HG03095 (cell line): Measurements from ENCODE around the gene CPNE5.
"Not testable (repeated sequence)": the region's sequence is repeated elsewhere in the genome, so short reads cannot be mapped to it uniquely, and the experiment has no call there.

Experiments used
- ATAC-seq: cut with Tn5 transposase; IDR thresholded peaks from one replicate; pipeline ENCODE4 v1.9.1; 2021; ENCODE audit warnings: moderate library complexity; ENCODE audit not compliant: unreplicated experiment

The CPNE5 gene

DNA sequence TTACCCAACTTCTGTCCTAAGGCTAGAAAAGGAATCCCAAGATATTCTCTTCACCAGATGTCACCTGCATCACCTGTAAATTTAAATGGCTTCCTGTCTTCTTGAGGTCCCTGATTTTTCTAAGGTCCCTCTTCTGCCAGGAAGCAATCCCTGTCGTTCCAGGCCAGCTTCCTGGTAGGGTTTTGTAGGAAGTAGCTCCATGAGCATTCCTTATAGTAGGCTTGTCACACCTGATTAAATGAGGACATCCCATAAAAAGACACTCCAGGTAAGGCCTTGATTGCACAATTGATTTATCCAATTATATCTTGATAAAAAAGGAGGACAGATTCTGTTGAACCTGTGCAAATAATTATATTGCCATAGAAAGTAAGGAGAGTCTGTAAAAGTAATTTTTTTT, 132.9 kb downstream of the CPNE5 start:
- ATAC-seq: no peak

GRCh38 chr6:36704961-36705577, 134.2 kb downstream of the CPNE5 start:
- ATAC-seq: not testable (repeated sequence)

DNA sequence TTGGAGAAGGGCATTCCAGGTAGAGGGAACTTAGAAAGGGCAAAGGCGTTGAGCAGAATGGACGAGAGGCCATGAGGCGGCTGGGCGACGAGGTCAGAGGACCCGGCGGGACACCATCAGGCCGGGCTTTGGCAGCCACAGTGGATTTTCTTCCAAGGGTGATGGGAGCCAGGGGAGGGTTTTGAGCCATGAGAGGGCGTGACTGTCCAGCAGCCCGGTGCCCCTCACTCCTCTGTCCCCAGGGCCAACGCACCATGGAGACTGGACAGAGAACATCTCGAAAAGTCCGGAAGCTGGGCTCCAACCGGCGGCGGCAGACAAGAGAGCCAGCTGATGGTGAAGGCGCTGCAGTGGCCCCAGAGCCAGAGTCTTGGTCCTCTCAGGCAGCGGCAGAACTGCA, 135.3 kb downstream of the CPNE5 start:
- ATAC-seq: no peak

- no peak for ATAC-seq
These were observed 136.1 kb downstream of the CPNE5 start for GRCh38 chr6:36703081-36703606.

DNA sequence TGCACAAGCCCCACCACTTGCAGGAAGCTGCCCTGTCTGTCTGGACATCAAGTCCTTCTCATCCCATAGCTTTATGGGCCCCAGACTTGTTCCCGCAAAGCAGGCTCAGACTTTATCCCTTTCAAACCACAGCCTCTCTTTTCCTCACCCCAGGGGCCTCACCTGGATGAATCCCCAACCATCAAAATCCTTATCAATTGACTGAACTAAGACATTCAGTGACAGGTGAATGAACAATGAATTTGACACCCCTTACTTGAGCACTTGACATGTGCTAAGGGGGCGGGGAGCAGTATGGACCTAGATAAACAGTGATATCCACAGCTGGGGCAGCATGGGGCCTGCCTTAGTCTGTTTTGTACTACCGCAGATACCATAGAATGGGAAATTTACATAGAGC, 136.6 kb downstream of the CPNE5 start:
- no peak for ATAC-seq

DNA sequence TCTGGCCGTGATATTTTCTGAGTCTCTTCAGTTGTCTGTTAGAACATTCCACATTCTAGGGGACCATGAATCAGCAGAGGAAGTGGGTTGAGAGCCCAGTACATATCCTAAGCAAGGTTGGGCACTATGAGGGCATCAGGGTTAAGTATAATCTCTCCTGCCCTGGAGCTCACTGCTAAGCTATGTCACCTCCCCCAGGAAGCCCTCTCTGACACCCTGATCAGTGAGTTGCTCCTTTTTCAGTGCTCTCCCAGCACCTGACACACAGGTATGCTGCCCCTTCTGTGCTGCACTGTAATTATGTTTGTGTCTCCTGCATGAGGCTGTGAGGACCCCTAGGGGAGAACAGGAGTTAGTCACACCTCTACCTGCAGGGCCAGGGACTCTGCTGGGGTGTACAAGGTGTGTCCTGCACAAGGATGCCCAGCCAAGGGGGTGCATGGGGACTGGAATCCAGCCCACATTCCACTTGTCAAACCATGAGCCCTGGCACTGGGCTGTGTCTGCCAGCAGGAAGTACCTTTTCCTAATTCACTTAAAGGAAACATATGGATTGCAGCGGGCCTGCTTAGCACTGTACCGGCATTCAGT, 137.7 kb downstream of the CPNE5 start:
- ATAC-seq: no peak

- ATAC-seq: no peak
These were observed 138.4 kb downstream of the CPNE5 start for GRCh38 chr6:36700831-36701230.

- ATAC-seq: no peak
These were observed 139.0 kb downstream of the CPNE5 start for GRCh38 chr6:36700071-36700812.

GRCh38 chr6:36699348-36699747, 139.9 kb downstream of the CPNE5 start:
- no peak for ATAC-seq

- ATAC-seq: no peak
These were observed 140.4 kb downstream of the CPNE5 start for GRCh38 chr6:36698871-36699271.

GRCh38 chr6:36698196-36698595, 141.0 kb downstream of the CPNE5 start:
- ATAC-seq: no peak

DNA sequence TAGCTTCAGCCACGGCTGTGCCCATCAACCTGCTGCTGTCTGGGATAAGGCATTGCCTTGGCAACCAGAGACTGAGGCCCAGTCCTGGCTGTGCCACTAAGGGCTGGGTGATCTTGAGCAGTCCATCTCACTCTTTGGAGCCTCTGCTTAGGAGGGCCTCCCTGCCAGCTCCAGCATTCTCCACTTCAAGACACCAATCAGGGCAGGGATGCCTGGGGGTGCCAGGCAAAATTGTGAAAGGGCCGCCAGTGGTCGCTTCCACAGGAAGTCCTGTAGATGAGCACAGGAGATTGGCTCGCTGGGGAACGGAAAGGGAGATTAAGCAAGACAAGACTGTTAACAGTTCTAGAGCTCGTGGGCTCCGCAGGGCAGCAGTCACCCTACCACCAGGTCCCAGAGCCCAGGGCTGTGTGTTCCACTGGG, 141.8 kb downstream of the CPNE5 start, which contains the start of gene RAB44:
TSS of gene RAB44 (plus strand) at position 346 of the 423 bp plus-strand sequence. CDS start 6,410 bp downstream, outside the sequence.
- no peak for ATAC-seq

DNA sequence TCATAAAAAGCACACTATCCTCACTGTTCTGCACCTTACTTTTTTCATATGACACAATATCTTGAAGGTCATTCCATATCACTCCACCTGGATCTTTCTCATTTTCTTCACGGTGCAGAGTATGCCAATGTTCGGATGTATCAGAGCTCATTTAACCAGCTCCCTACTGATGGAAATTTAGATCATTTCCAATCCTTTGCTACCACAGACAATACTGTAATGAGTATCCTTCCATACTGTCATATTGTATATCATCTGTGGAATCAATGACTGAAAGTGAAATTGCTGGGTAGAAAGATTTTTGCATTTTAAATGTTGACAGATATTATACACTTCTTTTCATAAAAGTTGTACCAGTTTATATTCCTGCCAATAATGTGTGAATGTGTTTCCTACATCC, 143.8 kb downstream of the CPNE5 start:
- no peak for ATAC-seq

DNA sequence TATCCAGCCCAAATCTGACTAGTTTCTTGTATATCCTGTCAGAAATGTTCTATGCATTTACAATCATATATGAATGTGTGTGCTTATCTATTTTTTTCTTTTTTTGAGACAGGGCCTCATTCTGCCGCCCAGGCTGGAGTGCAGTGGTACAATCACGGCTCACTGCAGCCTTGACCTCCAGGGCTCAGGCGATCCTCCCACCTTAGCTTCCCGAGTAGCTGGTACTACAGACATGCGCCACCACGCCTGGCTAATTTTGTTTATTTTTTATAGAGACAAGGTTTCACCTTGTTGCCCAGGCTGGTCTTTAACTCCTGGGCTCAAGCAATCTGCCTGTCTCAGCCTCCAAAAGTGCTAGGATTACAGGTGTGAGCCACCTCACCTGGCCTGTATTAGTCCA, 144.6 kb downstream of the CPNE5 start:
- ATAC-seq: no peak

GRCh38 chr6:36692861-36693702, 146.2 kb downstream of the CPNE5 start:
- no peak for ATAC-seq

- ATAC-seq: peak; percentile 52
These were observed 147.0 kb downstream of the CPNE5 start for GRCh38 chr6:36692220-36692619.

DNA sequence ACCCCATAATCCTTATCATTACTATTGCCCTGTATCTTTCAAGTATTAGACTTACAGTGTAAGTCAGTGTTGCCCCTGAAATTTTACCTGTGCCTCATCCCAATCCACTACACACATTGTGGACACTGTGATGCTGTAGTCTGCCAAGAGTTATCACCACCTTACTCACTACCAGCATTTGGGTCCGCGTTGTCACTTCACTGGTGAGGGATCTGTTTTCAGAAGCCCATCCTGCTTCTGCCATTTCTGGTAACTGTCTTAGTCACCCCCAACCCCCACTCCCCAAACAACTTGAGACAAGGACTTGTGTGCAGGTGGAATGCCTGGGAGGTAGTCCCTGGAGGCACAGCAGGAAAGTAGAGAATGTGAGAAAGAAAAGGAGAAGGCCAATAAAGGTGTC, 147.6 kb downstream of the CPNE5 start:
- no peak for ATAC-seq

- no peak for ATAC-seq
These were observed 148.2 kb downstream of the CPNE5 start for GRCh38 chr6:36691011-36691410.
